Measurements from ENCODE around the gene ZNF385C.
A peak's percentile ranks its signal among the peaks of the same experiment; 100 is the strongest.
"Not testable (repeated sequence)": the region's sequence is repeated elsewhere in the genome, so short reads cannot be mapped to it uniquely, and the experiment has no call there.

Gene ZNF385C

GRCh38 chr17:42019509-42020404, 78.5 kb downstream of the ZNF385C start, which contains the start of gene NKIRAS2:
TSS of gene NKIRAS2 (plus strand) at chr17:42020090. CDS start at chr17:42021578, 1,488 bp downstream.
- peak; percentile 91 for DNase-seq (ENCODE audit: insufficient read length, low spot score)
- peak; percentile 86 for FAIRE-seq
- peak; percentile 52 for TF ChIP-seq TAF1 (IDR thresholded peaks at IDR 0.05; ENCODE audit: low read depth, low read length)
- TF ChIP-seq POLR2AphosphoS5 (IDR thresholded peaks at IDR 0.05; ENCODE audit: low read depth, low read length) = 0 out of 2 replicates have a peak, but pooled peaks have one; percentile 32
- no peak for TF ChIP-seq PAX5 (IDR thresholded peaks at IDR 0.05; ENCODE audit: insufficient read depth, low read length, severe bottlenecking)
- TF ChIP-seq SPI1 (IDR thresholded peaks at IDR 0.05; ENCODE audit: low read depth, low read length) = no peak
- TF ChIP-seq POLR2A (IDR thresholded peaks at IDR 0.05; ENCODE audit: low read depth, low read length) = peak; percentile 69; the same call in 1 of the 2 replicates
- TF ChIP-seq POU2F2 (IDR thresholded peaks at IDR 0.05; ENCODE audit: low read depth, low read length) = no peak

GRCh38 chr17:42018988-42019387, 79.3 kb downstream of the ZNF385C start:
- TF ChIP-seq TAF1 (IDR thresholded peaks at IDR 0.05; ENCODE audit: low read depth, low read length) (no peak), POU2F2 (IDR thresholded peaks at IDR 0.05; ENCODE audit: low read depth, low read length) (no peak), POLR2A (IDR thresholded peaks at IDR 0.05; ENCODE audit: low read depth, low read length) (no peak), SPI1 (IDR thresholded peaks at IDR 0.05; ENCODE audit: low read depth, low read length) (no peak), POLR2AphosphoS5 (IDR thresholded peaks at IDR 0.05; ENCODE audit: low read depth, low read length) (no peak), PAX5 (IDR thresholded peaks at IDR 0.05; ENCODE audit: insufficient read depth, low read length, severe bottlenecking) (no peak)
- no peak for FAIRE-seq

GRCh38 chr17:42018339-42018738, 79.9 kb downstream of the ZNF385C start:
- DNase-seq (ENCODE audit: insufficient read length, low spot score) = no peak

More at GRCh38 chr17:42018988-42019387, 79.3 kb downstream of the ZNF385C start:
- no peak for DNase-seq (ENCODE audit: insufficient read length, low spot score)

GRCh38 chr17:42017866-42018200, 80.4 kb downstream of the ZNF385C start:
- FAIRE-seq = no peak

More at GRCh38 chr17:42018339-42018738, 79.9 kb downstream of the ZNF385C start:
- no peak for FAIRE-seq
- no peak for TF ChIP-seq SPI1 (IDR thresholded peaks at IDR 0.05; ENCODE audit: low read depth, low read length)
- TF ChIP-seq POU2F2 (IDR thresholded peaks at IDR 0.05; ENCODE audit: low read depth, low read length) = no peak
- no peak for TF ChIP-seq POLR2AphosphoS5 (IDR thresholded peaks at IDR 0.05; ENCODE audit: low read depth, low read length)
- TF ChIP-seq PAX5 (IDR thresholded peaks at IDR 0.05; ENCODE audit: insufficient read depth, low read length, severe bottlenecking) = no peak
- TF ChIP-seq TAF1 (IDR thresholded peaks at IDR 0.05; ENCODE audit: low read depth, low read length) = no peak
- no peak for TF ChIP-seq POLR2A (IDR thresholded peaks at IDR 0.05; ENCODE audit: low read depth, low read length)

GRCh38 chr17:42016941-42017865, 81.1 kb downstream of the ZNF385C start, which contains the start of gene DNAJC7:
TSS of gene DNAJC7 (minus strand) at chr17:42017439. CDS start at chr17:42017416, 23 bp downstream.
- FAIRE-seq (peak; percentile 93), DNase-seq (ENCODE audit: insufficient read length, low spot score) (peak; percentile 91)
- TF ChIP-seq POLR2AphosphoS5 (IDR thresholded peaks at IDR 0.05; ENCODE audit: low read depth, low read length) (peak; percentile 94), POLR2A (IDR thresholded peaks at IDR 0.05; ENCODE audit: low read depth, low read length) (peak; percentile 95), SPI1 (IDR thresholded peaks at IDR 0.05; ENCODE audit: low read depth, low read length) (peak; percentile 33; the same call in 1 of the 2 replicates), POU2F2 (IDR thresholded peaks at IDR 0.05; ENCODE audit: low read depth, low read length) (no peak), PAX5 (IDR thresholded peaks at IDR 0.05; ENCODE audit: insufficient read depth, low read length, severe bottlenecking) (no peak), TAF1 (IDR thresholded peaks at IDR 0.05; ENCODE audit: low read depth, low read length) (peak; percentile 97)

More at GRCh38 chr17:42017866-42018200, 80.4 kb downstream of the ZNF385C start:
- no peak for DNase-seq (ENCODE audit: insufficient read length, low spot score)
- TF ChIP-seq PAX5 (IDR thresholded peaks at IDR 0.05; ENCODE audit: insufficient read depth, low read length, severe bottlenecking) (no peak), SPI1 (IDR thresholded peaks at IDR 0.05; ENCODE audit: low read depth, low read length) (no peak), POU2F2 (IDR thresholded peaks at IDR 0.05; ENCODE audit: low read depth, low read length) (no peak), TAF1 (IDR thresholded peaks at IDR 0.05; ENCODE audit: low read depth, low read length) (no peak), POLR2AphosphoS5 (IDR thresholded peaks at IDR 0.05; ENCODE audit: low read depth, low read length) (no peak), POLR2A (IDR thresholded peaks at IDR 0.05; ENCODE audit: low read depth, low read length) (no peak)

GRCh38 chr17:42016411-42016831, 81.9 kb downstream of the ZNF385C start:
- TF ChIP-seq TAF1 (IDR thresholded peaks at IDR 0.05; ENCODE audit: low read depth, low read length) = no peak
- FAIRE-seq (no peak), DNase-seq (ENCODE audit: insufficient read length, low spot score) (no peak)

GRCh38 chr17:42013740-42014139, 84.5 kb downstream of the ZNF385C start:
- not testable (repeated sequence) for DNase-seq (ENCODE audit: insufficient read length, low spot score); FAIRE-seq

GRCh38 chr17:42012363-42012762, 85.9 kb downstream of the ZNF385C start:
- FAIRE-seq; DNase-seq (ENCODE audit: insufficient read length, low spot score): not testable (repeated sequence)

- no peak for FAIRE-seq
- no peak for DNase-seq (ENCODE audit: insufficient read length, low spot score)
- no peak for TF ChIP-seq POU2F2 (IDR thresholded peaks at IDR 0.05; ENCODE audit: low read depth, low read length)
- no peak for TF ChIP-seq PAX5 (IDR thresholded peaks at IDR 0.05; ENCODE audit: insufficient read depth, low read length, severe bottlenecking)
- TF ChIP-seq POLR2A (IDR thresholded peaks at IDR 0.05; ENCODE audit: low read depth, low read length) = no peak
- TF ChIP-seq SPI1 (IDR thresholded peaks at IDR 0.05; ENCODE audit: low read depth, low read length) = no peak
- no peak for TF ChIP-seq POLR2AphosphoS5 (IDR thresholded peaks at IDR 0.05; ENCODE audit: low read depth, low read length)
- no peak for TF ChIP-seq TAF1 (IDR thresholded peaks at IDR 0.05; ENCODE audit: low read depth, low read length)
These were observed 87.3 kb downstream of the ZNF385C start for GRCh38 chr17:42010898-42011516.

- FAIRE-seq; DNase-seq (ENCODE audit: insufficient read length, low spot score): not testable (repeated sequence)
These were observed 88.0 kb downstream of the ZNF385C start for GRCh38 chr17:42010266-42010680.

Measured in GM12891 (cell line).